COR-L47 (cell line): Measurements from ENCODE around the gene COX10.

ENCODE experiments used
- DNase-seq: peaks from one replicate; lab custom pipeline; 2025; lab: John Stamatoyannopoulos, UW

COX10 gene

DNA sequence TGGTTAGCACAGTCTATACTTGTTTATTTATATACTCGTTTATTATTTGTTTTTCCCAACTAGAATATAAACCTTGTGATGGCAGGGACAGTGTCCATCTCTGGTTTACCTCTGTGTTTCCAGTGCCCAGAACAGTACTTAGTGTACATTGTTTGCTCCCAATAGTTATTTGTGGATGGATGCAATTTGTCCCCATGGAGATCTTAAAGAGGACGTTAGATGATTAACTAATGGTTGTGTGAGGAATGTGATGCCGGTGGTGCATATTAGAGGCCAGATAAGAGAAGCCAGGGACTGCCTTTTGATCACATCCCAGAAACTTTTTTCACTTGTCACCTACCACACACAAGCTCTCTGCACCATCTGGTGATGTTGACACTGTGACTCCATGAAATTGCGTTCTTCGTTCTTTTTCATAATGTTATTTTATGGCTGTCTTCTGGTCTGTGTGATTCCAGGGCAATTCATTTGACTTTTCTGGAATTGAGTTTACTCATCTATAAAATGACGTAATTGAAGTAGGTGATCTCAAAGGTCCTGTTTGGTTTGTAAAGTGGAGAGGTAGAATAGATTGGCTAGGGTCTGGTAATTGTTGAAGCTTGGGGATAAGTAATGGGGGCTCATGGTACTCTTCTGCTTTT lies 1.2 kb downstream of the COX10 start:
- DNase-seq: no peak

- DNase-seq: no peak
These were observed 3.6 kb downstream of the COX10 start for GRCh38 chr17:14072881-14073280.

- no peak for DNase-seq
These were observed 8.7 kb downstream of the COX10 start for GRCh38 chr17:14078027-14078426.

GRCh38 chr17:14080847-14081251 lies 11.5 kb downstream of the COX10 start:
- DNase-seq: no peak

GRCh38 chr17:14082848-14083247 lies 13.5 kb downstream of the COX10 start:
- DNase-seq: no peak

DNA sequence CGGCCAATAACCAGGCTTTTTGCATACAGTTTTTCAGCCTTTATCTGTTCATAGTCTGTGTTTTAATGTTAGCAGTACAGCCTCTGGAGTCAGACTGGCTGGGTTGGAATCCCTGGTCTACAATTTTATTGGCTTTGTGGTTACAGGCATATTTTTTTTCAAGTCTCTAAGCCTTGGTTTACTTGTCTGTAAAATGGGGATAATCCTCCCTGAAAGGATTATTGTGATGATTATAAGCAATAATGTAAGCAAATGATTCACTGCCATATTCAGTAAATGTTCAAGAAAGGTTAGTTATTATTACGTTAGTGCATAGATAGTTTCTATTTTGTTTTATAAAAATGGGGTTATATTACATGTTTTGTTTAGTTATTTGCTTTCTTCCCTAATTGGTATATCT lies 15.7 kb downstream of the COX10 start:
- no peak for DNase-seq

DNA sequence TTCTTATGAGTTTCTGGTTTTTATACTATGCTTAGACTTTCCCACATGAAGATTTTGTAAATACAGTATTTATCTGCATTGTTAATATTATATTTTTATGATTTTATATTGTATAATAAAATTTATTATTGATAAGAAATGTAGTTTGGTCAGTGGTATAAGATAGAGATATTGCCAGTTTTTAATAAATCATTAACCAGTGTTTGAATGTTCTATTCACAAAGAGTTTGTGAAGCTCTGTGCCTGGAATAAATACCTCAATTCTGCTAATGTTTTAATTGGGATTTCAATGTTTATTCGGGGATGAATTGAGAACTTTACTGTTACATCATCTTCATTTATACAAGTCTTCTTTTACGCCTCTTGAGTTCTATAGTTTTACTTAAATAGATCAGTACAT lies 16.9 kb downstream of the COX10 start:
- no peak for DNase-seq

GRCh38 chr17:14089179-14089578 lies 19.9 kb downstream of the COX10 start:
- no peak for DNase-seq

DNA sequence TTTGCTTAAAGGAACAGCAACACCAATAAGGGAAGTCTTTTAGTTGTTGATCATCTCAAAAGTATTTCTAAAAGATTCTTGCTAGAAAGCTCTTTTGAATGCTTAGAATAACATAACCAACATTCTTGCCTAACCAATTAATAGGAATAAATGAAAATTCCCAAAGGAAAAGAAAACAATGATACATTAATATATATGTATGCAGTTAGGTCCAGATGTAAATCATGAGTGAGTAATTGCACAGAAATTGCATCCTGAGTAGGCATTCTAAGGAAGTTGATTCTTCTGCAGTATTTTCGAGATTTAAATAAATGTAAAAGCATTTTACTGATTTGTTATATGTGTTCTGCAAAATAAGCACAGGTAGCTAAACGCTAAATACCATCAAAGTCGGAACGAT lies 22.1 kb downstream of the COX10 start:
- DNase-seq: no peak

DNA sequence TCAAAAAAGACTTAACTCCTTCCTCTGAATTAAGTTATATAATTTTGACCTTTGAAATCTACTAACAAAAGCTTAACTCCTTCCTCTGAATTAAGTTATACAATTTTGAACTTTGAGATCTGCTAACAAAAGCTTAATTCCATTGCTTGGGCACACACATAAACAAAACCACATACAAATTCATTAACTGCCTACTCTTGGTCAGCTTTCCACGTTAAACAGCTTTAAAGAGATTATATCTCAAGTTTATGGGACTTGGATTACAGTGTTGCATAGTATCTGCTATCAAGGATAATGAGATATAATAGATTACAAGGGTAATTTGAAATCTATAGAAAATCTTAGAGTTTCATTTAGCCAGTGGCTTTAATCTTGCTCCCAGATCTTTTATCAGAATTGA lies 23.5 kb downstream of the COX10 start:
- DNase-seq: no peak

GRCh38 chr17:14094676-14095601 lies 25.6 kb downstream of the COX10 start:
- DNase-seq: no peak

DNA sequence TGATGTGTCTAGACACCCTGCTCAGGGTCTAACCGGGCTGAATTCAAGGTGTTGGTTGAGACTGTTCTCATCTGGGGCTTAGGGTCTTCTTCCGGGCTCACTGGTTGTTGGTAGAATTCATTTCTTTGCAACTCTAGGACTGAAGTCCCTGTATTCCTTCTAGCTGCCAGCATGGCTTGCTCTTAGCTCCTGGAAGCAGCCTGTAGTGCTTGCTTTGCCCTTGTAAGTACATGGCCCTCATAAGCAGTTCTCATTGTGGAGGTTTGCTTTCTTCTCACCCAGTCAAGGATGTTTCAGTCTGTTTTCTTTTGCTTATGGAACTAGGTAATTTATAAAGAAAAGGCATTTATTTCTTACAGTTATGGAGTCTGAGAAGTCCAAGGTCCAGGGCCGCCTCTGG lies 26.3 kb downstream of the COX10 start:
- DNase-seq: no peak

GRCh38 chr17:14098246-14098645 lies 28.9 kb downstream of the COX10 start:
- DNase-seq: no peak

GRCh38 chr17:14101976-14102375 lies 32.7 kb downstream of the COX10 start:
- no peak for DNase-seq

- DNase-seq: no peak
These were observed 34.5 kb downstream of the COX10 start for GRCh38 chr17:14103836-14104235.

DNA sequence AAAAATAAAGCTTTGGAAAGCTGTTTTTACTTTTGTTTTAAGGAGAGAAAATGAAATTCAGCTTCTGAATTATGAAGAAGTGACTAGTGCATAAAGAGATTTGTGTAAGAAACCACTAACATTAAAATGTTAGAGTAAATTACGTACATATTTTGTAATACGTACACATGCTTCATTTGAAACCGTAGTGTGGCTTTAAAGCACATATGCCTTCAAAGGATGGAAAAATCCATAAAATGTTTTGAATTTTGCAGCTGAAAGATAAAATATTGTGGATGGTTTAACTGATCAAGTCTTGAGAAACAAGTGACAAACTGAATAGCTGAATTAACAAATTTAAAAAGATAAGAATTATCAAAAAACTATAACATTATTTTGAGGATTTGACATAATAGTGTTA lies 35.4 kb downstream of the COX10 start:
- no peak for DNase-seq

DNA sequence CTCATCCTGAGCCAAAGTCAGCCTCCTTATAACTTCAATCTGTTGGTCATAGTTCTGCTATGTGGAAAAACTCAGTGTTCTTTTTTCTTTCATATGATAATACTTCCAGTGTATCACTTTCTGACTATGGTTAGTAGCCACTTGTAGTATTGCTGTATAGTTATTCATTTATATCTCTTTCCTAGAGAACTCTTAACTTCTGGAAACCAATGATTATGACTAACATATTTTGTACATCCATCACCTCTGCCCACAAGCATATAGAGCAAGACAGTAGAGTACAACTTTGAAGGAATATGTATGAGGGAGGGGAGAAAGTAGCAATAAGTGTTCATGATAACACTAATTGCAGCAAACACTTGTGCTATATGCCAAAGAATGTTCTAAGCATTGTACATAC lies 38.6 kb downstream of the COX10 start:
- DNase-seq: no peak

DNA sequence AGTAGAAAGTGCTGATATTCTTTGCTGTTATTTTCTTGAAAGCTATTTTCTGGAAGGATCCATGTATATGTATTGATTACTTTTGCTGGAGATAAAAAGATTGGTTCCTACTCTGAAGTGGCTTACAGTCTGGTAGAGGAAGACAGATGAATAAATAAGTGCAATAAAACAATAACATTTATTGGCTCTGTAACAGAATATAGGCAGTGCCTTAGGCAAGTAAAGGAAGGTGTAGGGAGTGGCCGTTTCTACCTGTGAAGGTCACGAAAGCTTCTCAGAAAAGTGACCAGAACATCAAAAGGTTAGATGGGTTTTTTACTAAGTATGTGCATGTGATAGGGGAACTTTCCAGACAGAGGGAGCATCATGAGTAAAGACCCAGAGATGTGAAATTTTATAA lies 43.1 kb downstream of the COX10 start:
- no peak for DNase-seq

DNA sequence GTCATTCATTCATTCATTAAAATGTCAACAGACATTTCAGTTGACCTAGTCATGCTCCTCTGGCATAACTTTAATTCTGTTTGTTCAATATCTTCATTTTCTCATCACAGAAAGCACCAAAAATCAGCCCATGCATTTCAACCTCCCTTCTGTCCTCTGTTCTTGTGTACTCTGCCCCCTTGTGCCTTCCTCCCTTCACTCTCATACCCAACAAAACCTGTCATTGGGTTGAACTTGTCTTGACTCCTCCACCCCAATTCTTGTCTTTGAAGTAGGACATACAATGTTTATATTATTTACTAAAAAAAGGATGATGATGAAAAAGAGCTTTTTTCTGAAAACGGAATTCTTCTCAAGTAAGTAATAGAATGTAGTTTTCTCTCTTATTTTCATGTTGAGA lies 43.8 kb downstream of the COX10 start:
- DNase-seq: no peak

GRCh38 chr17:14116263-14117024 lies 47.1 kb downstream of the COX10 start:
- DNase-seq: no peak

- DNase-seq: no peak
These were observed 49.6 kb downstream of the COX10 start for GRCh38 chr17:14118951-14119350.

- no peak for DNase-seq
These were observed 50.2 kb downstream of the COX10 start for GRCh38 chr17:14119546-14119945.

- DNase-seq: no peak
These were observed 52.6 kb downstream of the COX10 start for GRCh38 chr17:14121952-14122351.
